Activated naive CD4-positive, alpha-beta T cell treated with Interleukin-2 at 50 U/mL for 16 hours (primary cell): ENCODE results near the gene PPP4R2.
A peak's percentile ranks its signal among the peaks of the same experiment; 100 is the strongest.

ENCODE experiments used
- DNase-seq: peaks from one replicate; pipeline ENCODE4 v3.0.0-alpha.2; 2020

The PPP4R2 gene

GRCh38 chr3:73071952-73072351, 75.3 kb downstream of the PPP4R2 start:
- no peak for DNase-seq

DNA sequence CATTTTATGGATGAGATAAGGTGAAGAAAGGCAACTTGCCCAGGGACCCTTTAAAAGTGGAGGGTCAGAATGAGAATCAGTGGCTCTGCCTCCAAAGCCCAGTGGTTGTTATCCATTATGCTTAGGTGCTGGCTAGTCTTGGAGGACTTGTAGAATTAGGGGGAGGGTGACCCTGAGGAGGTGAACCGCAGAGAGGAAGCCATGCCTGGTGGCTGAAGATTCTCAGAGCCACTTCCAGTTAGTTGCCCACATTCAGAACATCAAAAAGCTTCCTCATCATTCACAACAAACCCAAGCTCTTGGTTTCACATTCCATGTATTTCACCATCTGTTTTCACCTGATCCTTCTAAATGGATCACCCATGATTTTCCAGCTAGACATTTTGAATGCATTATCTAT, 76.0 kb downstream of the PPP4R2 start:
- no peak for DNase-seq

DNA sequence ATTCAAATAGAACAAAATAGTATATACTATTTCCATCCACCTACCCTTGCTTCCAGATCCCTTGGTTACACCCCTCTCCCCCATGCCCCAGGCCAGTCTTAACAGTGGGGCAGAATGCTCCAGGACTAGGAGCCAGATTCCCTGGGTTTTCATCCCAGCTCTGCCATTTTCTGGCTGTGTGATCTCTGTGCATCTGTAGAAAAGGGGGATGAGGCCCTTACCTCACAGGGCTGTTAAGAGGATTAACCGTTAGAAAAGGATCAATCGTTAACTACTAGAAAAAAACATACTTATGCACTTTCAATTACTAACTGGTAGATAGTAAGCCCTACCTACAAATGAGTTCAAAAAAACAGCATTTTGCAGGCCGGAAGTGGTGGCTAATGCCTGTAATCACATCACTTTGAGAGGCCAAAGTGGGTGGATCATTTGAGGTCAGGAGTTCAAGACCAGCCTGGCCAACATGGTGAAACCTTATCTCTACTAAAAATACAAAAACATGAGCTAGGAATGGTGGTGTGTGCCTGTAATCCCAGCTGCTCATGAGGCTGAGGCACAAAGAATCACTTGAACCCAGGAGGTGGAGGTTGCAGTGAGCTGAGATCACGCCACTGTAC, 76.6 kb downstream of the PPP4R2 start:
- no peak for DNase-seq

- DNase-seq, result no peak
These were observed 78.2 kb downstream of the PPP4R2 start for GRCh38 chr3:73074781-73075180.

DNA sequence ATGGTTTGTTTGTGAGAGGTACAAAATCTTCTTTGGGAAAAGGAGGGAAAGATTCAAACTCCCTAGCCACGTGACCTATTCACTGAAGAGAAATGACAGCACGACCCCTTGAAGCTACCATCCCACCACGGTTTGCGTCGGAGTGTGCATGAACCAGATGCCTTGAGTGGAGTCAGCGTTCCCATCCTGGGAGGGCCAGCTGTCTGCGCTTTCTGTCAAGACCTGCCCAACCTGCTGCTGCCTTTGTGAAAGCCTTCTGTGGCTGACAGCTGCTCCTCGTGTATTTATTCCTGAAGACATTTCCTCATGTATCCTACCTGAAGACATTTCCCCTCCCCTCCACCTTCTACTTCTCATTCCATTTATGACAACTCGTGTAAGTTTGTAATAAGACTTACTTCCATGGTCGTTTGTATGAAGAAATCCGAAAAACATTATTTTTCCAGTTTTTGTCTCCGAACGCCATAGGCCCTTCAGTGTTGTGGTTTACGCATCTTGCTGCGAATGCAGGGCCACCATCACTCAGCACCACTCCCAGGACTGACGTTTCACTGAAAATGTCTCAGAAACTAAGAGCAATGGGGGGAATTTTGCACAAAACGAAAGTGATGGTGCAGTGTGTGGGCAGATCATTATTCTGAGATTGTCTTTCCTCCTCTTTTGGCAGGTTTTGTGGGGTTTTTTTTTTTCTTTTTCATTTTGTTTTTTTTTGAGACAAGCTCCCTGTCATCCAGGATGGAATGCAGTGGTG, 83.8 kb downstream of the PPP4R2 start:
- DNase-seq, result peak; percentile 38

DNA sequence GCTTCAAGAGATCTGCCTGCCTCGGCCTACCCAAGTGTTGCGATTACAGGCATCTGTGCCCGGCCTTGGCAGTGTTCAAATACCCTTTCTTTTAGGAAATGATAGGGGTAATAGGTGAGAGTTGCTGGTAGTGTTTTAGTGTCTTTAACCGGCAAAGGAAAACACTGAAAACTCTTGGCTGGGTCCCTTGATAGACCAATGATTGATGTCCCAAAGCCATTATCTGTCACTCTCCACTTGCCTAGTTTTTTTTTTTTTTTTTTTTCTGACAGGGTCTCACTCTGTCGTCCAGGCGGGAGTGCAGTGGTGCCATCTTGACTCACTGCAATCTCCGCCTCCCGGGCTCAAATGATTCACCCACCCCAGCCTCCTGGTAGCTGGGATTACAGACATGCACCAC, 84.5 kb downstream of the PPP4R2 start:
- DNase-seq, result no peak

GRCh38 chr3:73084170-73084569, 87.6 kb downstream of the PPP4R2 start:
- DNase-seq, result no peak

GRCh38 chr3:73086071-73086494, 89.5 kb downstream of the PPP4R2 start:
- DNase-seq, result peak; percentile 55

- no peak for DNase-seq
These were observed 97.5 kb downstream of the PPP4R2 start for GRCh38 chr3:73094129-73094528.

GRCh38 chr3:73094951-73095350, 98.3 kb downstream of the PPP4R2 start:
- DNase-seq, result no peak

DNA sequence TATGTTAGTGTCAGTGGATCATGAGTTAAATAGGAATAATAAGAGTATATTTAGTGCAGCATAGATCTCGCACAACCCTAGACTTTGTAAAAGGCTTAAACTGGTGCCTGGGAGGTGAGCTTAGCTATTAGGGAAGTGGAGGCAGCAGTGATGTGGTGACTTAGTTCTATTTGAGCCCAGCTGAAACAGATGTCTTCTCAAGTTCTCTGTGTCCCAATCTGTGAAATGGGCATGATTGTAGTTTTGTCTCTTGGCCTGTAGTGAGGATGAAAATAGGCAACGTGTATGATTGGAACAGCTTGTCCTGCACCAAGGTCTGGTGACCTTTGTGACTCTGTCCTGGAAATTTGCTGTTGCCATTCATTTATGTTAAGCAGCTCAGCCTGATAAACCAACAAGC, 99.6 kb downstream of the PPP4R2 start:
- DNase-seq, result no peak

GRCh38 chr3:73098026-73098425, 101.4 kb downstream of the PPP4R2 start:
- DNase-seq, result no peak

- no peak for DNase-seq
These were observed 102.3 kb downstream of the PPP4R2 start for GRCh38 chr3:73098873-73099272.

GRCh38 chr3:73100741-73101559, 104.3 kb downstream of the PPP4R2 start:
- peak; percentile 76 for DNase-seq

- DNase-seq, result no peak
These were observed 105.3 kb downstream of the PPP4R2 start for GRCh38 chr3:73101881-73102280.

DNA sequence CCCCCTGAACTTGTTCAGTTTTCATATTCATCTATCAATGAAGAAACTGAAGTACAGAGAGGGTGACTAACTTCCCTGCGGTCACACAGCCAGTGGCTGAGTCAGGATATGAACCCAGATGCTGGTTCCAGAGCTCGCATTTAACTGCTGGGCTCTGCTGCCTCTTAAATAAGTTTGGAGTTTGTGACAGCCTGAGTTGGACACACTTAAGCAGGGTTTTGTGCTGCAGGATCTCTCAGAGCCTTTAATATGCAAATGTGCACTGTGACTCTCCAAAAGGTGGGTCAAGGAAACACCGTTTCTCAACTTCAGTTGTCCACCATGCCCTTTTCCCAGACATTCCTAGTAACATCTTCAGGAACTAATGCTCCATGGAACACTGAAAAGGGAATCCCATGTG, 110.6 kb downstream of the PPP4R2 start:
- no peak for DNase-seq

GRCh38 chr3:73107676-73108187, 111.1 kb downstream of the PPP4R2 start:
- DNase-seq, result no peak

- DNase-seq, result no peak
These were observed 112.1 kb downstream of the PPP4R2 start for GRCh38 chr3:73108750-73109149.

DNA sequence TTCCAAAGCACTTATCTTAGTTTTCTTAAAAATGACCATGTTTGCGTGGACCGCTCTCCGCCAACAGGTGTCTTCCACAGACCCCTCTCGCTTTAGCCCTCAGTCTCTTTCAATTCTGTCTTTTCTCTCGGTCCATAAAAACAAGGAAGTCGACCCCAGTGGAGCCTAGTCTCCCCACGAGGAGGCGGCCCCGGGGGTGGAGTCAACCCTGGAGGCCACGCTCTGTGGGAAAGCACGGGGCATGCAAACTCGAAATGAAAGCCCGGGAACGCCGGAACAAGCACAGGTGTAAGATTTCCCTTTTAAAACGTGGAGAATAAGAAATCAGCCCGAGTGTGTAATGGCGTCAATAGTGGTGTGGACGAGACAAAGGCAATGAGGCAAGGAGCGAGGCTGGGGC, 113.9 kb downstream of the PPP4R2 start:
- DNase-seq, result no peak

DNA sequence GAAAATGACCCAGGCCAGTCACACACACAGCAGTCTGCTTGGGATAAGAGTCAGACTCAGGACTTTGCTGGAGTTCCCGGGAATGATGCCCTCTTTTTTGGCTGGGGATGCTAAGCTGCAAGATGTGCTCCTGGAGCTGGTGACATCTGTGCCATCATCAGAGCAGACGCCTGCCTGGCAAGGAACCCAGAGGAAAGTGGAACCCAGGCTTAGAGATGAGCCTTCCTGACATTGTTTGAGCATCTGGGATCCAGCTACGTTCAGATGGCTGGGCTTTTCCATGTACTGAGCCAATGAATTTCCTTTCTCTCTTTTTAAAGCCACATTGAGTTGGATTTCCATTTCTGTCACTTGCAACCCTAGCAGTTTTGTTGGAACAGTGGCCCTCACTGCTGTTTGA, 118.1 kb downstream of the PPP4R2 start:
- no peak for DNase-seq

- no peak for DNase-seq
These were observed 119.2 kb downstream of the PPP4R2 start for GRCh38 chr3:73115806-73116205.
